ENCODE data around the gene TMEM240. TPM values are rescaled to one million over a fixed set of nuclear protein-coding genes. Genes with fewer than 3 reads are reported as not detected.

Gene TMEM240
- total and polyA plus RNA-seq, 2 of the 8 experiments (the other 6 are each of a cell fraction or from before 2014, with no cell fraction given): 3.6 to 5.7 TPM

GRCh38 chr1:1569341-1569740, 28.9 kb upstream of the TMEM240 start:
- POLR2A ChIA-PET (ENCODE audit: partially characterized antibody): interaction anchor here (0.7 to 21.2 kb wide), 5 partner anchors 9 to 33 kb away, joined by 3 to 367 read pairs (median 8); no protein-coding TSS in a partner anchor
- H3K27ac ChIP-seq (ENCODE audit: low read depth, low read length): no peak overlapping the region
- no peak for FAIRE-seq

More at GRCh38 chr1:1569341-1569740, 28.9 kb upstream of the TMEM240 start:
- Histone ChIP-seq H3K4me2 (ENCODE audit: insufficient read depth in 1 of 2, low read depth in 2 of 2, low read length in 2 of 2) (no peak overlapping the region), H3K79me2 (ENCODE audit: control insufficient read depth in 1 of 2, insufficient read depth in 2 of 2, low read length in 2 of 2) (peaks cover 63 to 99% of the 10 kb centered on the region in 2 experiments), H3K9me3 (ENCODE audit: insufficient read depth in 2 of 2, low read depth in 1 of 2, low read length in 1 of 2) (no peaks in the 10 kb centered on the region), H4K20me1 (replicated peaks in 1 of 2; ENCODE audit: control insufficient read depth in 1 of 2, insufficient read depth in 2 of 2, low read length in 2 of 2) (peaks cover 30 to 33% of the 10 kb centered on the region in 2 experiments), H2BK20ac (ENCODE audit: low read length) (no peak overlapping the region), H4K8ac (ENCODE audit: extremely low read depth, insufficient read depth, low read length) (no peak overlapping the region; the same call in 1 of the 2 replicates), H3K27me3 (replicated peaks in 1 of 4; ENCODE audit: control insufficient read depth in 3 of 4, extremely low read depth in 1 of 4, insufficient read depth in 3 of 4, low read length in 3 of 4) (no peaks in the 10 kb centered on the region), H3K4ac (replicated peaks; ENCODE audit: insufficient read length, low read depth, low read length) (no peak overlapping the region), H2BK120ac (replicated peaks; ENCODE audit: low read depth, low read length) (no peak overlapping the region), H3K23me2 (ENCODE audit: low read depth, low read length) (peaks cover 5% of the 10 kb centered on the region), H3K14ac (ENCODE audit: insufficient read length) (no peak overlapping the region), H3K9ac (replicated peaks in 1 of 4; ENCODE audit: extremely low read depth in 1 of 4, low read depth in 3 of 4, low read length in 3 of 4) (no peak overlapping the region), H3K23ac (ENCODE audit: insufficient read length) (no peak overlapping the region), H2BK12ac (ENCODE audit: low read depth, low read length) (no peak overlapping the region), H3K56ac (replicated peaks; ENCODE audit: insufficient read length, low read depth, low read length) (no peak overlapping the region), H3K18ac (ENCODE audit: extremely low read depth, low read length) (no peak overlapping the region), H3K79me1 (ENCODE audit: low read depth, low read length) (peaks cover 5% of the 10 kb centered on the region), H4K5ac (ENCODE audit: insufficient read length, low read depth, low read length) (no peak overlapping the region), H3K36me3 (ENCODE audit: control insufficient read depth in 2 of 4, insufficient read depth in 4 of 4, low read length in 3 of 4) (peaks cover 4 to 40% (median 11%) of the 10 kb centered on the region in 4 experiments; a peak in 6 of 8 replicates), H4K91ac (replicated peaks; ENCODE audit: insufficient read length, low read length) (no peak overlapping the region), H2BK5ac (ENCODE audit: low read depth, low read length) (no peak overlapping the region), H2AFZ (ENCODE audit: low read length) (no peak overlapping the region), H3K4me1 (replicated peaks in 1 of 4; ENCODE audit: control insufficient read depth in 3 of 4, insufficient read depth in 4 of 4, low read length in 3 of 4) (peaks cover 0 to 6% (median 3%) of the 10 kb centered on the region in 4 experiments; a peak in 2 of 7 replicates), H2AK5ac (ENCODE audit: low read depth, low read length) (no peak overlapping the region), H3K4me3 (ENCODE audit: extremely low read depth in 1 of 4, insufficient read depth in 2 of 4, low read depth in 3 of 4, low read length in 4 of 4) (no peak overlapping the region), H2BK15ac (ENCODE audit: low read length) (no peak overlapping the region)
- CTCF ChIA-PET (ENCODE audit: partially characterized antibody): interaction anchor here (1.5 kb wide), 1 partner anchor 10 kb away, joined by 7 read pairs; no protein-coding TSS in a partner anchor
- DNase-seq (ENCODE audit: low read depth in 1 of 2, low spot score in 2 of 2): no peak
- TF ChIP-seq CEBPB (IDR thresholded peaks at IDR 0.05; ENCODE audit: low read depth, low read length) (no peak), SP4 (IDR thresholded peaks at IDR 0.05; ENCODE audit: low read length) (no peak), SIRT6 (IDR thresholded peaks at IDR 0.05; ENCODE audit: low read length) (no peak), TEAD4 (IDR thresholded peaks at IDR 0.05; ENCODE audit: low read depth, low read length) (no peak), HDAC2 (IDR thresholded peaks at IDR 0.05; ENCODE audit: borderline replicate concordance in 1 of 2, low read depth in 2 of 2, low read length in 2 of 2) (no peak), KDM1A (IDR thresholded peaks at IDR 0.05; ENCODE audit: borderline replicate concordance, low read length) (no peak), SUZ12 (IDR thresholded peaks at IDR 0.05; ENCODE audit: low read length) (no peak), POLR2A (IDR thresholded peaks at IDR 0.05; ENCODE audit: control extremely low read depth in 1 of 2, low read depth in 2 of 2, low read length in 2 of 2) (0 out of 3 replicates have a peak, but pooled peaks of 1 of the 2 experiments have one; percentile 17)
- TF ChIP-seq, protein P1, sequence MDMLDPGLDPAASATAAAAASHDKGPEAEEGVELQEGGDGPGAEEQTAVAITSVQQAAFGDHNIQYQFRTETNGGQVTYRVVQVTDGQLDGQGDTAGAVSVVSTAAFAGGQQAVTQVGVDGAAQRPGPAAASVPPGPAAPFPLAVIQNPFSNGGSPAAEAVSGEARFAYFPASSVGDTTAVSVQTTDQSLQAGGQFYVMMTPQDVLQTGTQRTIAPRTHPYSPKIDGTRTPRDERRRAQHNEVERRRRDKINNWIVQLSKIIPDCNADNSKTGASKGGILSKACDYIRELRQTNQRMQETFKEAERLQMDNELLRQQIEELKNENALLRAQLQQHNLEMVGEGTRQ (IDR thresholded peaks at IDR 0.05; ENCODE audit: low read length): no peak
- 92% methylated on average over 7 of the region's 7 CpGs; no CpG with 5 or more reads in 1 of the 2 experiments for WGBS, 2 experiments (ENCODE audit: extremely low coverage in 1 of 2, insufficient coverage in 1 of 2, insufficient read length in 1 of 2, insufficient replicate concordance in 2 of 2, low coverage in 1 of 2, low lambda C conversion rate in 2 of 2, missing lambda C conversion rate in 1 of 2)
